ENCODE data around the gene DNASE1L1. TPM values are rescaled to one million over a fixed set of nuclear protein-coding genes. Genes with fewer than 3 reads are reported as not detected.

Gene DNASE1L1
- total and polyA plus RNA-seq, 8 donors = 12.5 to 48.7 (median 17.1) TPM

GRCh38 chrX:154450312-154450711 lies 41.3 kb upstream of the DNASE1L1 start:
- peaks cover 14 to 54% (median 43%) of the 10 kb centered on the region in 4 donors for H3K36me3 ChIP-seq
- H3K4me1 ChIP-seq = peaks cover 3 to 13% (median 8%) of the 10 kb centered on the region in 4 donors
- intact Hi-C loops (cut with DNase I; ENCODE audit: low total_unique reads) = no loop called here

GRCh38 chrX:154449618-154450017 lies 40.6 kb upstream of the DNASE1L1 start:
- Histone ChIP-seq H3K36me3 (peaks cover 14 to 54% (median 43%) of the 10 kb centered on the region in 4 donors), H3K27ac (no peak overlapping the region), H3K27me3 (no peaks in the 10 kb centered on the region), H3K9me3 (no peaks in the 10 kb centered on the region), H3K4me3 (no peak overlapping the region), H3K4me1 (peaks cover 9 to 20% (median 15%) of the 10 kb centered on the region in 4 donors)
- no peak for DNase-seq
- intact Hi-C loops (cut with DNase I; ENCODE audit: low total_unique reads) = no loop called here
- 85 to 97% (median 94%) methylated on average over 7 to 18 of the region's 18 CpGs for WGBS, 5 donors
- no peak for TF ChIP-seq POLR2A (IDR thresholded peaks at IDR 0.05)
- no peak for TF ChIP-seq POLR2AphosphoS5 (IDR thresholded peaks at IDR 0.05)
- TF ChIP-seq CTCF (IDR thresholded peaks at IDR 0.05) = no peak

More at GRCh38 chrX:154450312-154450711, 41.3 kb upstream of the DNASE1L1 start:
- Histone ChIP-seq H3K27ac (no peak overlapping the region), H3K27me3 (no peaks in the 10 kb centered on the region), H3K4me3 (no peak overlapping the region), H3K9me3 (peaks cover 0 to 7% (median 3%) of the 10 kb centered on the region in 4 donors)
- TF ChIP-seq POLR2AphosphoS5 (IDR thresholded peaks at IDR 0.05) (no peak), CTCF (IDR thresholded peaks at IDR 0.05) (no peak), POLR2A (IDR thresholded peaks at IDR 0.05) (no peak), EP300 (IDR thresholded peaks at IDR 0.05) (no peak)
- DNase-seq = no peak
- WGBS, 5 donors = 89 to 95% (median 92%) methylated on average over 11 to 17 of the region's 17 CpGs

GRCh38 chrX:154448484-154448883 lies 39.4 kb upstream of the DNASE1L1 start:
- Histone ChIP-seq H3K27ac (no peak overlapping the region), H3K4me1 (peaks cover 9 to 22% (median 18%) of the 10 kb centered on the region in 4 donors), H3K9me3 (no peaks in the 10 kb centered on the region), H3K4me3 (no peak overlapping the region), H3K27me3 (no peaks in the 10 kb centered on the region), H3K36me3 (peaks cover 14 to 54% (median 43%) of the 10 kb centered on the region in 4 donors)
- DNase-seq = no peak
- 78 to 95% (median 90%) methylated on average over 10 to 14 of the region's 14 CpGs for WGBS, 5 donors
- TF ChIP-seq POLR2AphosphoS5 (IDR thresholded peaks at IDR 0.05) (no peak), EP300 (IDR thresholded peaks at IDR 0.05) (no peak)
- intact Hi-C loops (cut with DNase I; ENCODE audit: low total_unique reads) = no loop called here

GRCh38 chrX:154446430-154446829 lies 37.4 kb upstream of the DNASE1L1 start:
- intact Hi-C loops (cut with DNase I; ENCODE audit: low total_unique reads) = no loop called here
- H3K36me3 ChIP-seq = peaks cover 14 to 69% (median 58%) of the 10 kb centered on the region in 4 donors
- WGBS, 5 donors = 86 to 95% (median 94%) methylated on average over 8 to 12 of the region's 12 CpGs
- no peaks in the 10 kb centered on the region for H3K9me3 ChIP-seq
- H3K4me3 ChIP-seq = no peak overlapping the region
- peaks cover 9 to 23% (median 19%) of the 10 kb centered on the region in 4 donors for H3K4me1 ChIP-seq
- DNase-seq = no peak
- no peak overlapping the region for H3K27ac ChIP-seq
- H3K27me3 ChIP-seq = no peaks in the 10 kb centered on the region
- TF ChIP-seq EP300 (IDR thresholded peaks at IDR 0.05) (no peak), CTCF (IDR thresholded peaks at IDR 0.05) (no peak), POLR2A (IDR thresholded peaks at IDR 0.05) (no peak), POLR2AphosphoS5 (IDR thresholded peaks at IDR 0.05) (no peak)

GRCh38 chrX:154445776-154446175 lies 36.7 kb upstream of the DNASE1L1 start:
- no peaks in the 10 kb centered on the region for H3K27me3 ChIP-seq
- TF ChIP-seq POLR2A (IDR thresholded peaks at IDR 0.05) (no peak), POLR2AphosphoS5 (IDR thresholded peaks at IDR 0.05) (no peak), CTCF (IDR thresholded peaks at IDR 0.05) (no peak), EP300 (IDR thresholded peaks at IDR 0.05) (no peak)
- H3K36me3 ChIP-seq = peaks cover 14 to 71% (median 60%) of the 10 kb centered on the region in 4 donors

More at GRCh38 chrX:154445776-154446175, 36.7 kb upstream of the DNASE1L1 start:
- WGBS, 5 donors = 91 to 98% (median 92%) methylated on average over 16 of the region's 16 CpGs; no CpG with 5 or more reads in 1 of the 5 donors
- Histone ChIP-seq H3K27ac (no peak overlapping the region), H3K4me1 (peaks cover 9 to 25% (median 19%) of the 10 kb centered on the region in 4 donors), H3K9me3 (no peaks in the 10 kb centered on the region), H3K4me3 (no peak overlapping the region)
- intact Hi-C loops (cut with DNase I; ENCODE audit: low total_unique reads) = no loop called here
- no peak for DNase-seq

All from stomach (tissue), 9 donors.